ENCODE results near the gene ZSCAN32.

ZSCAN32 gene

GRCh38 chr16:3400779-3401688 lies at the start of gene ZSCAN32, which contains the start of gene ZNF174:
Gene ZSCAN32, minus strand, starts transcription at chr16:3401004. Its CDS starts 3,447 bp downstream, at chr16:3397557.
Gene ZNF174, plus strand, starts transcription at chr16:3401215. Its CDS starts 790 bp downstream, at chr16:3402005.
- TF ChIP-seq, protein P1, sequence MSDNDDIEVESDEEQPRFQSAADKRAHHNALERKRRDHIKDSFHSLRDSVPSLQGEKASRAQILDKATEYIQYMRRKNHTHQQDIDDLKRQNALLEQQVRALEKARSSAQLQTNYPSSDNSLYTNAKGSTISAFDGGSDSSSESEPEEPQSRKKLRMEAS (IDR thresholded peaks at IDR 0.05; ENCODE audit: low read depth, low read length) = peak; percentile 71
- TF ChIP-seq, protein P2, sequence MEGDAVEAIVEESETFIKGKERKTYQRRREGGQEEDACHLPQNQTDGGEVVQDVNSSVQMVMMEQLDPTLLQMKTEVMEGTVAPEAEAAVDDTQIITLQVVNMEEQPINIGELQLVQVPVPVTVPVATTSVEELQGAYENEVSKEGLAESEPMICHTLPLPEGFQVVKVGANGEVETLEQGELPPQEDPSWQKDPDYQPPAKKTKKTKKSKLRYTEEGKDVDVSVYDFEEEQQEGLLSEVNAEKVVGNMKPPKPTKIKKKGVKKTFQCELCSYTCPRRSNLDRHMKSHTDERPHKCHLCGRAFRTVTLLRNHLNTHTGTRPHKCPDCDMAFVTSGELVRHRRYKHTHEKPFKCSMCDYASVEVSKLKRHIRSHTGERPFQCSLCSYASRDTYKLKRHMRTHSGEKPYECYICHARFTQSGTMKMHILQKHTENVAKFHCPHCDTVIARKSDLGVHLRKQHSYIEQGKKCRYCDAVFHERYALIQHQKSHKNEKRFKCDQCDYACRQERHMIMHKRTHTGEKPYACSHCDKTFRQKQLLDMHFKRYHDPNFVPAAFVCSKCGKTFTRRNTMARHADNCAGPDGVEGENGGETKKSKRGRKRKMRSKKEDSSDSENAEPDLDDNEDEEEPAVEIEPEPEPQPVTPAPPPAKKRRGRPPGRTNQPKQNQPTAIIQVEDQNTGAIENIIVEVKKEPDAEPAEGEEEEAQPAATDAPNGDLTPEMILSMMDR (IDR thresholded peaks at IDR 0.05; ENCODE audit: low read depth, low read length) = no peak
- TF ChIP-seq MYC (IDR thresholded peaks at IDR 0.05; ENCODE audit: low read depth, low read length) (peak; percentile 79), POLR2A (IDR thresholded peaks at IDR 0.05; ENCODE audit: extremely low read depth, insufficient read length) (peak; percentile 77)
- peak; percentile 99 for DNase-seq (ENCODE audit: low read depth)
- peak within 1 kb of the TSS; percentile 97 for H3K4me3 ChIP-seq (ENCODE audit: low read depth, low read length)

- TF ChIP-seq, protein P1 (IDR thresholded peaks at IDR 0.05; ENCODE audit: low read depth, low read length) = no peak
- TF ChIP-seq MYC (IDR thresholded peaks at IDR 0.05; ENCODE audit: low read depth, low read length) = no peak
- no peak for TF ChIP-seq POLR2A (IDR thresholded peaks at IDR 0.05; ENCODE audit: extremely low read depth, insufficient read length)
- TF ChIP-seq, protein P2 (IDR thresholded peaks at IDR 0.05; ENCODE audit: low read depth, low read length) = no peak
- peak; percentile 75 for DNase-seq (ENCODE audit: low read depth)
- H3K4me3 ChIP-seq (ENCODE audit: low read depth, low read length) = peak overlapping the region; percentile 95
These were observed 43.2 kb upstream of the ZSCAN32 start for GRCh38 chr16:3444032-3444388.

- TF ChIP-seq MYC (IDR thresholded peaks at IDR 0.05; ENCODE audit: low read depth, low read length) (no peak; the same call in 1 of the 2 replicates), POLR2A (IDR thresholded peaks at IDR 0.05; ENCODE audit: extremely low read depth, insufficient read length) (peak; percentile 28)
- TF ChIP-seq, protein P2 (IDR thresholded peaks at IDR 0.05; ENCODE audit: low read depth, low read length) = no peak
- TF ChIP-seq, protein P1 (IDR thresholded peaks at IDR 0.05; ENCODE audit: low read depth, low read length) = peak; percentile 68
- H3K4me3 ChIP-seq (ENCODE audit: low read depth, low read length) = peak within 1 kb of the TSS; percentile 95
- peak; percentile 95 for DNase-seq (ENCODE audit: low read depth)
These were observed 42.6 kb upstream of the ZSCAN32 start, which contains the start of the genes NAA60 and ZNF597 for GRCh38 chr16:3443108-3444031. Gene NAA60, plus strand, starts transcription at chr16:3443680. Its CDS starts 32,548 bp downstream, at chr16:3476228. Gene ZNF597, minus strand, starts transcription at chr16:3443504. Its CDS starts 351 bp downstream, at chr16:3443153.

- TF ChIP-seq, protein P2 (IDR thresholded peaks at IDR 0.05; ENCODE audit: low read depth, low read length) = no peak
- TF ChIP-seq, protein P1 (IDR thresholded peaks at IDR 0.05; ENCODE audit: low read depth, low read length) = no peak
- TF ChIP-seq POLR2A (IDR thresholded peaks at IDR 0.05; ENCODE audit: extremely low read depth, insufficient read length) = no peak
- TF ChIP-seq MYC (IDR thresholded peaks at IDR 0.05; ENCODE audit: low read depth, low read length) = no peak
- DNase-seq (ENCODE audit: low read depth) = no peak
- no peak overlapping the region for H3K4me3 ChIP-seq (ENCODE audit: low read depth, low read length)
These were observed 38.8 kb upstream of the ZSCAN32 start for GRCh38 chr16:3439637-3440036.

DNA sequence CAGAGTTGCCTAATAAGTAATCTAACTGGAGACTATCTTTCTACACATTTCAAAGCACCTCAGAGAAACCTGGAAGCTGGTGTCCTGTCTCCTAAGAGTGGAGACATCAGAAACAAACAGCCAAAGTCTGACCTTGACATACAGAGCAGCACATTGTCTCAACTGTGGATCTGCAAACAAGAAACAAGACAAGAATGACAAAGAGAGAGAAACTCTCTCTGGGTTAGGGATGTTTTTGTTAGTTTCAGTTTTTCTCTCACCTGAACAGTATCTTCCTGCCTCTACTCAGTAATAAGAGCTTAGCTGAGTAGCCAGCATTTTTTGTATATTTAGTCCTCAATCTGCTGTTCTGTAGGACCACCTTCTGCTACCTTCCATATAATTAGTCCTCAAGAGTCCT lies 33.6 kb upstream of the ZSCAN32 start:
- DNase-seq (ENCODE audit: low read depth) = no peak
- no peak overlapping the region for H3K4me3 ChIP-seq (ENCODE audit: low read depth, low read length)
- TF ChIP-seq, protein P1 (IDR thresholded peaks at IDR 0.05; ENCODE audit: low read depth, low read length) = no peak
- TF ChIP-seq MYC (IDR thresholded peaks at IDR 0.05; ENCODE audit: low read depth, low read length) (no peak), POLR2A (IDR thresholded peaks at IDR 0.05; ENCODE audit: extremely low read depth, insufficient read length) (no peak)
- TF ChIP-seq, protein P2 (IDR thresholded peaks at IDR 0.05; ENCODE audit: low read depth, low read length) = no peak
